Mesenteric fat pad (tissue), 1 donor: ENCODE measurements around the gene ZDHHC17. TPM values are rescaled to one million over a fixed set of nuclear protein-coding genes. Genes with fewer than 3 reads are reported as not detected.
"Not testable (repeated sequence)": the region's sequence is repeated elsewhere in the genome, so short reads cannot be mapped to it uniquely, and the experiment has no call there.

Source experiments
- DNase-seq: peaks from one replicate; pipeline ENCODE4 v3.0.0-alpha.2; 2020; ENCODE audit warnings: low spot score
- long read RNA-seq: library from polyadenylated mRNA; unstranded; transcript quantifications from one replicate; pipeline ENCODE4 v2.0.0, GENCODE V29; 2020
- total RNA-seq: library from RNA; stranded (reverse); fragmentation: NEBNext Ultra II Directional; extraction: Animal tissue kit (Norgen Biotek cat#: 25700); gene quantifications from one replicate; pipeline ENCODE4 v1.2.1, GENCODE V29; 2021
- donor health status: DM: yes; HTN: yes; CAD: no.

ZDHHC17 gene
- total RNA-seq, result 41.8 TPM
- long read RNA-seq, full-length matches to known transcripts, result 2 of 23 reads
- long read RNA-seq, partial matches to known transcripts, result 9 of 23 reads
- long read RNA-seq, other reads (novel, unspliced or antisense), result 12 of 23 reads

GRCh38 chr12:76763746-76764675, at the start of gene ZDHHC17:
Gene ZDHHC17 (plus strand): TSS chr12:76764115. CDS start chr12:76764237, 122 bp downstream.
- DNase-seq, result peak; percentile 97

- no peak for DNase-seq
Measured at GRCh38 chr12:76714415-76714814, 49.5 kb upstream of the ZDHHC17 start.

- DNase-seq, result no peak
Measured at GRCh38 chr12:76714861-76715260, 49.1 kb upstream of the ZDHHC17 start.

- DNase-seq, result no peak
Measured at GRCh38 chr12:76715332-76715731, 48.6 kb upstream of the ZDHHC17 start.

GRCh38 chr12:76717314-76717713, 46.6 kb upstream of the ZDHHC17 start:
- DNase-seq, result no peak

- no peak for DNase-seq
Measured at GRCh38 chr12:76719171-76720041, 44.5 kb upstream of the ZDHHC17 start.

- no peak for DNase-seq
Measured at GRCh38 chr12:76720068-76720467, 43.8 kb upstream of the ZDHHC17 start.

- DNase-seq, result no peak
Measured at GRCh38 chr12:76726626-76727025, 37.3 kb upstream of the ZDHHC17 start.

- not testable (repeated sequence) for DNase-seq
Measured at GRCh38 chr12:76732188-76732587, 31.7 kb upstream of the ZDHHC17 start.

GRCh38 chr12:76737689-76738088, 26.2 kb upstream of the ZDHHC17 start:
- DNase-seq, result not testable (repeated sequence)

- DNase-seq, result no peak
Measured at GRCh38 chr12:76738824-76739579, 24.9 kb upstream of the ZDHHC17 start.

GRCh38 chr12:76739896-76740295, 24.0 kb upstream of the ZDHHC17 start:
- no peak for DNase-seq

GRCh38 chr12:76740501-76740900, 23.4 kb upstream of the ZDHHC17 start:
- DNase-seq, result no peak

GRCh38 chr12:76745343-76745742, 18.6 kb upstream of the ZDHHC17 start:
- DNase-seq, result no peak

GRCh38 chr12:76746516-76746915, 17.4 kb upstream of the ZDHHC17 start:
- DNase-seq, result no peak

- no peak for DNase-seq
Measured at GRCh38 chr12:76747245-76747644, 16.7 kb upstream of the ZDHHC17 start.

GRCh38 chr12:76755829-76756379, 8.0 kb upstream of the ZDHHC17 start:
- DNase-seq, result no peak

- DNase-seq, result no peak
Measured at GRCh38 chr12:76757694-76758093, 6.2 kb upstream of the ZDHHC17 start.

- no peak for DNase-seq
Measured at GRCh38 chr12:76762601-76762980, 1.3 kb upstream of the ZDHHC17 start.

GRCh38 chr12:76764856-76765255, 941 bp downstream of the ZDHHC17 start:
- no peak for DNase-seq

- DNase-seq, result no peak
Measured at GRCh38 chr12:76765598-76765997, 1.7 kb downstream of the ZDHHC17 start.
